GM19397 (cell line): ENCODE data around the gene RENBP.

ENCODE experiments used
- ATAC-seq: cut with Tn5 transposase; IDR thresholded peaks from one replicate; pipeline ENCODE4 v1.9.1; 2021; ENCODE audit warnings: mild to moderate bottlenecking, moderate library complexity; ENCODE audit not compliant: unreplicated experiment

Gene RENBP

DNA sequence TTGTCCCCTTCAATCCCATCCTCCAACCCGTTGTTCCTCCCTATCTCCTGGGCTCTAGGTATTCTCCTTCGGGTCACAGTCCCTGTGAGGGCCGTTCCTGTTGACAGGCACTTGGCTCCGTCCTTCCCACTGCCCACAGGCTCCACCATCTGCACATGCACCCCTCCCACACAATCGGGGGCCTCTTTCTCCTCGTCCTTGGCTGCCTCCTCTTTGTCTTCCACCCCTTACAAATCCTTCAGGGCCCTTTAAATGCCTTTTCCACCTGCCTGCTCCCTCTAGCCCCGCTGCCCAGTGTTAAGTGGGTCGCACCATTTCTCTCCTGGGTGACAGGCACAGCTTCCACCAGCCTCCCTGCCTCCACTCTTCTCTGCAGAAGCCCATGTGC lies 42.7 kb downstream of the RENBP start:
- ATAC-seq: no peak

DNA sequence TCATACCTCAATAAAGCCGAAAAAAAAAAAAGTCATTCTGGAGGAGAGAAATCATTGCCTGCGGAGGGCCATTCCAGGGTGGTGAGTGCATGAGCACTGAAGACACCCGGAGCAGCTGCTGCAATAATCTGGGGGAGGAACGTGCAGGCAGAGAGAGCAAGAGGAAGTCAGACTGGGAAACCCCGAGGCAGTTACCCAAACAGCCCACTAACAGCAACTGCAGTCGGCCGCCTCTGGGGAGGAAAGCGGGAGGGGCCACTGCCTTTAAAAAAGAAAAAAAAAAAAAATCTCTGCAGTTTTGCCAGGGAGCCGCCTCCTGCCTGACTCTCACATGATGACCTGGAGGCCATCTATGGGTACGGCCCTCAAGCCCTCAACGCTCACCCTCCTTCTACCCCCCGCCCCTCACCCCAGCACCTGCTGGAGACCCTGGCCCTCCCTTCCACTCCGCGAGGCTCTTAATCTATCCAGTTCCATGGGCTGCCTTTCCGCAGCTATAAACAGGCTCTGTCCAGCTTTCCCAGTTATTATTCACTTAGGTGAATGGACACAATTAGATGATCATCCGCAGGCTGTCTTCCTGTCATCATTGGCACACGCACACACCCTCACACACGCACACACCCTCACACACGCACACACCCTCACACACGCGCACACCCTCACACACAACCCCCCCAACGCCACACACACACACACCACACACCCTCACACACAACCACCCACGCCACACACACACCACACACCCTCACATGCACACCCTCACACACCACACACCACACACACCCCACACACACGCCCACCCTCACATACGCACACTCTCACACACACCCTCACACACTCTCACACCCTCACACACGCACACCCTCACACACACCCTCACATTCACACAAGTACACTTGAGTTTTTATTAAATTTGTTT lies 43.4 kb downstream of the RENBP start:
- no peak for ATAC-seq

DNA sequence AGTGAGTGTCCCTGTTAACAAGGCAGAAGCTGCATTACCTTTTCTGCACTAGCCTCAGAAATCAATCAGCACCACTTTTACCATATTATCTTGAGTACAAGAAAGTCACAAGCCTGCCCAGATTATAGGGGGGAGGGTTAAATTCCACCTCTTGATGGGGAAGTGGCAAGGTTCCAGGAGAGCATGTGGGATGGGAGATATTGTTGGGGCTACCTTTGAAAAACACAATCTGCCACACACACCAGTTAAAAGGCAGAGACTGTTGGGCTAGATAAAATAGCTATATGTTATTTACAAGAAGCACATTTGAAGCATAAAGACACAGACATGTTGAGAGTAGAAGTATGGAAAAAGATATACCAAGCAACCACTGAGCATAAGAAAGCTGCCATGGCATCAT lies 46.5 kb downstream of the RENBP start:
- no peak for ATAC-seq

DNA sequence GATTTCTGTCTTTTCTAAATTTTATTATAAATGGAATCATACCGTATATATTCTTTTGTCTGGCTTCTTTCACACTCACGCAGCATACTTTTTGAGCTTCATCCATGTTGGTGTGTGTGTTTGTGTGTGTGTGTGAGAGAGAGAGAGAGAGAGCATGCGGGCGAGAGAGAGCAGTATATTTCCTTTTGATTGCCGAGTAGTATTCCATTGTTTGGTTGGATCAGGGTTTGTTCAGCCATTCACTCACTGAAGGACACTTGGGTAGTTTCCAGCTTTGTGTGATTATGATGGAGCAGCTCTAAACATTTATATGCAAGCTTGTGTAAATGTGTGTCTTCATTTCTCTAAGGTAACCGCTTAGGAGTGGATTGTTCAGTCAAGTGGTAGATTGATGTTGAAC lies 55.3 kb downstream of the RENBP start:
- no peak for ATAC-seq

DNA sequence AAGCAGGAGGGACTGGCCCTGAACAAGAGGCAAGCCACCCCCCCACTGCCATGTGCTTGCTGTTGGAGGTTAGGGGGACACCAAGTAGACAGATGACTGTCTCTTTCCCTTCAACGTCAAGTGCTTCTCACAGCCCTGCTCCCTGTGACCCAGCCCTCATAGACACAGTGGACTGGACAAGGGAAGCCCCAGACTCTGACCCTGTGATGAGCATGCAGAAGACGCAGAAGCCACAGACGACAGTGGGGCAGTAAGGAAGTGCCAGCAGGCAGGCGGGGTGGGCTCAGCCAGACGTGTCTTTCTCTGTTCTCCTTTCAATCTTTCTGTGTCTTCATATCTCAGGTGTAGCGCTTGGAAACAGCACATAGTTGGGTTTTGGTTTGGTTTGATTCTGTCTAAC lies 56.1 kb downstream of the RENBP start:
- ATAC-seq: no peak

DNA sequence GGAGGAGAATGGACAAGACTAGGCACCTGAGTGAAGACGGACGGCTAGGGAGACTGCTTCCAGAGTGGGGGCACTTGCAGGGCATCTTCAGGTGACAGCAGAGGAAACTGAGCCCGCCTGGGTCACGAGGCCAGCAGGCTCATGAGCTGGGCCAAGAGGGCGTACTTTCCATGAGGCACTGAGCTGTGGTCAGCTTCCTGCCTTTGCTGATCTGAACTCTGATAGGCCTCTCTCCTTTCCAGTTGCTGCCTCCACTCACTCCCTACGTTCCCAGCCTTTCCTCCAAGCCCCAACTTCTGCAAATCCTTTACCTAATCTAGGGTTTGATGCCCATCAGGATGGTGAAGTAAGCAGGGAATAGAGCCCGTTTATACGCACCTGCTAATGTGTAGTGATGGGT lies 57.1 kb downstream of the RENBP start:
- no peak for ATAC-seq

DNA sequence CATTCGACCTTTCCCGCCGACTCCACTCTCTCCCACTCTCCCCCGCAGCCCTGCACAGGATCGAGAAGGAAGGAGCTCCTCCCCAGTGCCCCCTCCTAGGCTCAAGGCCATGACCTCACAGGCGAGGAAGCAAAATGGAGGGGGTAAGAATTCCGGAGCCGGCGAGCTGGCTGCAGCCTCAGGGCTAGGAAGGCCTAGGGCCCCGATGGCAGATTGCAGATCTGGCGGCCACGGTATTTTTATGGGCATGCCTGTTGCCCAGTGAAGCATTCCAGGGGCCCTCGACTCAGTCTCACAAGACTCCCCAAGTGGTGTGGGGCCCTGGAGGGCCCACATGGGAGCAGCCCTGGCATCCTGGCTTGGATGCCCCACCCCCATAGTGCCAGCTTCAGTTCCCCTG lies 57.5 kb downstream of the RENBP start:
- ATAC-seq: no peak

DNA sequence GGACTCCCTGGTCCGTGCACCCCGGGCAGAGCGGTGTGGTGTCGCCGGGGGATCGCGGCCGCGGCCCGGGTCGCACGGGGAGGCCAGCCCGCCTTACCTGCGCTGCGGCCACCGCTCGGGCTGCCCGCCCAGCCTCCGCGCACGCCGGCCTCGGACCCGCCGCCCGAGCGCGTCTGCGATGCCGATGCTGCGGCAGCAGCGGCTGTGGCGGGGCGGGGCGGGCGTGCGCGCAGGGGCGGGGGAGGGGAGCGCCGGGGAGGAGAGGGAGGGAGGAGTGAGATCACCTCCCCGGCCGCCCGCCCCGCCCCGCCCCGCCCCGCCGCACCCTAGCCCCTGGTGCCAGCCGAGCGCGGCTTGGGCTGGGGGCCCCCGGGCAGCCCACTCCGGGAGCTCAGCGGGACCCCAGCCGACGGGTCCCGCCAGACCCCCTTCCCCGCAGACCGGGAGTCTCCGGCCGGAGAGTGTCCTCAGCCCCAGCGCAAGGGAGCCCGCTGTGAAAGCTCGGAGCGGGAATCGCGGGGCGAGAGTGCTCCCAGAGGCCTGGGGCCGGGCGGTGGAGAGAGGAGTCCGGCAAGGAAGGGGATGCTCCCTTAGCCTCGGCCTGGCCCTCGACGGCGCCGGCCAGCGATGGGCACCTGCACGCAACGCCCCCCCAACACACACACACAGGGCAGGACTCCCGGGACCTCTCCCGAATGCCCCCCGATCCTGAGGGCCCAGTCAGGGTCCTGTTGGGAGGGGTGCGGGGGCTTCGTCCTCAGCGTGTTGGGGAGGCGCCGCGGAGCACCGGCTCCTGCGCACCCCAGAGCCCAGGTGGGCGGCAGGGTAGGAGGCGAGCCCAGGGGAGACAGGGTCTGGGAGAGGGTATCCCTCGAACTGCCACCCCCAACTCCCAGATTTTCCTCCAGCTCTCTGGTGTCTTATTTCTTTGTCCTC lies 58.2 kb downstream of the RENBP start, which contains the start of gene L1CAM:
Gene L1CAM (minus strand): TSS at position 206 of the 936 bp plus-strand sequence. CDS start 10,337 bp downstream, outside the sequence.
- ATAC-seq: no peak
